A673 (cell line): ENCODE data around the gene OSBPL1A.

Source experiments
- EZH2 ChIP-seq: fragments of 200-600 bp; sonication (generic); IDR thresholded peaks from 2 replicates; pipeline ENCODE4 v1.6.1; 2017; ENCODE audit warnings: borderline replicate concordance, low read depth, mild to moderate bottlenecking, mixed read lengths, antibody characterized with exemption, low read length; ENCODE audit not compliant: poor library complexity, severe bottlenecking
- TF ChIP-seq, protein P1 (sequence below): fragments of 300-800, 200-600 bp; sonication (generic); conservative IDR thresholded peaks from 2 replicates; pipeline ENCODE4 v1.5.1; 2017; ENCODE audit warnings: low read depth, mild to moderate bottlenecking, antibody characterized with exemption, low read length, moderate library complexity, mixed read lengths

- TF ChIP-seq, protein P1, sequence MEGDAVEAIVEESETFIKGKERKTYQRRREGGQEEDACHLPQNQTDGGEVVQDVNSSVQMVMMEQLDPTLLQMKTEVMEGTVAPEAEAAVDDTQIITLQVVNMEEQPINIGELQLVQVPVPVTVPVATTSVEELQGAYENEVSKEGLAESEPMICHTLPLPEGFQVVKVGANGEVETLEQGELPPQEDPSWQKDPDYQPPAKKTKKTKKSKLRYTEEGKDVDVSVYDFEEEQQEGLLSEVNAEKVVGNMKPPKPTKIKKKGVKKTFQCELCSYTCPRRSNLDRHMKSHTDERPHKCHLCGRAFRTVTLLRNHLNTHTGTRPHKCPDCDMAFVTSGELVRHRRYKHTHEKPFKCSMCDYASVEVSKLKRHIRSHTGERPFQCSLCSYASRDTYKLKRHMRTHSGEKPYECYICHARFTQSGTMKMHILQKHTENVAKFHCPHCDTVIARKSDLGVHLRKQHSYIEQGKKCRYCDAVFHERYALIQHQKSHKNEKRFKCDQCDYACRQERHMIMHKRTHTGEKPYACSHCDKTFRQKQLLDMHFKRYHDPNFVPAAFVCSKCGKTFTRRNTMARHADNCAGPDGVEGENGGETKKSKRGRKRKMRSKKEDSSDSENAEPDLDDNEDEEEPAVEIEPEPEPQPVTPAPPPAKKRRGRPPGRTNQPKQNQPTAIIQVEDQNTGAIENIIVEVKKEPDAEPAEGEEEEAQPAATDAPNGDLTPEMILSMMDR, result no peak
- no peak for TF ChIP-seq EZH2
These were observed 177.9 kb downstream of the OSBPL1A start for GRCh38 chr18:24219561-24220317.
